Ovary (tissue), 9 donors: Measurements from ENCODE around the gene MIER3. TPM values are rescaled to one million over a fixed set of nuclear protein-coding genes. Genes with fewer than 3 reads are reported as not detected.

Experiments
- DNase-seq, 5 donors: peaks; one replicate each; pipeline ENCODE4 v3.0.0-alpha.2; 2019 to 2020
- H3K27ac ChIP-seq, 2 donors: fragments of 200-600 bp; one replicate each; pipeline versions ENCODE4 v1.5.1 to v1.8.0; 2019 to 2022
- H3K27me3 ChIP-seq: fragments of 200-600 bp; one replicate; pipeline ENCODE4 v1.8.0; 2022
- H3K36me3 ChIP-seq: fragments of 200-600 bp; sonication (generic); one replicate; pipeline ENCODE4 v1.5.1; 2019
- H3K4me1 ChIP-seq: one replicate; pipeline ENCODE4 v1.8.1; 2013; ENCODE audit warnings: mild to moderate bottlenecking, moderate library complexity; ENCODE audit not compliant: insufficient read depth
- H3K4me3 ChIP-seq: fragments of 200-600 bp; sonication (generic); one replicate; pipeline ENCODE4 v1.5.1; 2017
- H3K9me3 ChIP-seq, 2 donors: fragments of 200-600 bp in 1 of 2; sonication (generic) in 1 of 2; one replicate each; pipeline versions ENCODE4 v1.5.1 to v1.8.1; 2013 to 2019; ENCODE audit warnings: mild to moderate bottlenecking in 1 of 2, moderate library complexity in 1 of 2
- EP300 ChIP-seq: sonication (generic); formaldehyde crosslinking; IDR thresholded peaks from one replicate; pipeline ENCODE4 v1.6.1; 2017; ENCODE audit warnings: antibody characterized with exemption
- POLR2A ChIP-seq: fragments of 450-650 bp; IDR thresholded peaks from one replicate; pipeline ENCODE4 v1.6.1; 2017; ENCODE audit warnings: antibody characterized with exemption, mild to moderate bottlenecking, moderate library complexity
- WGBS, 3 donors: extraction: QIAGEN DNeasy Blood & Tissue Kit in 1 of 3; methylation state at CpG; one replicate each; pipeline versions ENCODE4 v1.1.5 to v1.1.7; 2013 to 2017; 5-methylcytosine and 5-hydroxymethylcytosine counted together
- intact Hi-C, 4 donors: fragments of 100-400 bp; cut with DNase I; formaldehyde crosslinking; loops; one replicate each; pipeline versions ENCODE4 v1.11.0 to v1.15.1; 2022 to 2023
- polyA plus RNA-seq, 2 donors: library from polyadenylated mRNA; stranded (reverse); fragments of 200-250 nt in 1 of 2; fragments of 350-450 nt in 1 of 2; fragmentation: Illumina TruSeq in 1 of 2; extraction: RNeasy Lipid Tissue Mini Kit (QIAGEN cat#74804) in 1 of 2; gene quantifications; one replicate each; pipeline ENCODE4 v1.2.3, GENCODE V29; 2013 to 2014
- total RNA-seq, 7 donors: library from RNA; depleted of rRNA in 2 of 7; stranded (reverse); fragments of >200 nt in 2 of 7; fragmentation: NEBNext Ultra II Directional in 3 of 7; extraction: Animal tissue kit (Norgen Biotek cat#: 25700) in 3 of 7; gene quantifications; one replicate each; pipeline versions ENCODE4 v1.1.0 to v1.2.4, GENCODE V29; 2016 to 2023
- TF ChIP-seq, protein P1 (sequence below), 3 donors: fragments of 450-650 bp in 2 of 3; fragments of 200-600 bp in 1 of 3; IDR thresholded peaks; one replicate each; pipeline versions ENCODE4 v1.5.1 to v1.8.0; 2016 to 2022; ENCODE audit warnings: antibody characterized with exemption in 3 of 3, mild to moderate bottlenecking in 1 of 3
- donor health status: DM: no; HTN: no; CAD: no; lungs with moderate emphysema.
- donor health status: DM: no; HTN: no; CAD: no.
- donor health status: Bipolar disorder and iron deficiency.
- donor health status: DM: yes; HTN: yes; CAD: no.
- donor health status: DM: no; HTN: no; CAD: no.
- donor health status: DM: yes; HTN: yes; CAD: no.

MIER3 gene
- total and polyA plus RNA-seq, 9 donors = 7.9 to 57.2 (median 33.8) TPM

DNA sequence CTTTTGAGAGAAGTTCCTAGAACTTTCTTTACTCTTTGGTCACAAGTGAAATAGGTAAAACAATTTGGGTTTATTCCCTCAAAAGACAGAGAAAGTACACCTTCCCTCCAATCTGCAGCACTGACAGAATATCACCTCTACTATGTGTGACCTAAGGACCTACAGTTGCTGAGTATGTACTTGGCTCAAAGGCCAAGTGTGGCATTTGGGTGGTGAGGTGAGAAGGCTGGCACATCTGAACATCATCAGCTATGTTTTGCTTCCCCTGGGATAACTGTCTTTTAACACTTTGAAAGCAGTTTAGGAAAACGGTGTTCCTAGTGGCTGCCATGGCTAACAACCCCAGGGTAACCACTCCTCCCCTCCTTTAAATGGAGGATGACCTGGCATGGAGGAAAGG, 17.6 kb downstream of the MIER3 start:
- no peak for DNase-seq

GRCh38 chr5:56922922-56923321, 29.0 kb downstream of the MIER3 start:
- no peak overlapping the region for H3K27ac ChIP-seq
- TF ChIP-seq POLR2A = no peak
- TF ChIP-seq, protein P1, sequence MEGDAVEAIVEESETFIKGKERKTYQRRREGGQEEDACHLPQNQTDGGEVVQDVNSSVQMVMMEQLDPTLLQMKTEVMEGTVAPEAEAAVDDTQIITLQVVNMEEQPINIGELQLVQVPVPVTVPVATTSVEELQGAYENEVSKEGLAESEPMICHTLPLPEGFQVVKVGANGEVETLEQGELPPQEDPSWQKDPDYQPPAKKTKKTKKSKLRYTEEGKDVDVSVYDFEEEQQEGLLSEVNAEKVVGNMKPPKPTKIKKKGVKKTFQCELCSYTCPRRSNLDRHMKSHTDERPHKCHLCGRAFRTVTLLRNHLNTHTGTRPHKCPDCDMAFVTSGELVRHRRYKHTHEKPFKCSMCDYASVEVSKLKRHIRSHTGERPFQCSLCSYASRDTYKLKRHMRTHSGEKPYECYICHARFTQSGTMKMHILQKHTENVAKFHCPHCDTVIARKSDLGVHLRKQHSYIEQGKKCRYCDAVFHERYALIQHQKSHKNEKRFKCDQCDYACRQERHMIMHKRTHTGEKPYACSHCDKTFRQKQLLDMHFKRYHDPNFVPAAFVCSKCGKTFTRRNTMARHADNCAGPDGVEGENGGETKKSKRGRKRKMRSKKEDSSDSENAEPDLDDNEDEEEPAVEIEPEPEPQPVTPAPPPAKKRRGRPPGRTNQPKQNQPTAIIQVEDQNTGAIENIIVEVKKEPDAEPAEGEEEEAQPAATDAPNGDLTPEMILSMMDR (IDR thresholded peaks at IDR 0.05) = no peak
- TF ChIP-seq EP300 = no peak
- H3K4me3 ChIP-seq = no peak overlapping the region
- H3K27me3 ChIP-seq = no peaks in the 10 kb centered on the region
- DNase-seq = no peak
- H3K9me3 ChIP-seq = no peaks in the 10 kb centered on the region
- H3K36me3 ChIP-seq = no peaks in the 10 kb centered on the region
- 96 to 99% (median 97%) methylated on average over 6 of the region's 6 CpGs for WGBS, 3 donors
- H3K4me1 ChIP-seq = no peaks in the 10 kb centered on the region
- intact Hi-C loops = no loop called here

More for the DNA sequence above, 17.6 kb downstream of the MIER3 start:
- no peaks in the 10 kb centered on the region for H3K36me3 ChIP-seq
- no peak overlapping the region for H3K4me3 ChIP-seq
- TF ChIP-seq EP300 (no peak), POLR2A (no peak)
- TF ChIP-seq, protein P1 (IDR thresholded peaks at IDR 0.05) = no peak
- intact Hi-C loops = no loop called here
- H3K27ac ChIP-seq = no peak overlapping the region
- H3K4me1 ChIP-seq = no peaks in the 10 kb centered on the region
- 75 to 83% (median 80%) methylated on average over 1 of the region's 1 CpG for WGBS, 3 donors
- no peaks in the 10 kb centered on the region for H3K27me3 ChIP-seq
- H3K9me3 ChIP-seq = no peaks in the 10 kb centered on the region

DNA sequence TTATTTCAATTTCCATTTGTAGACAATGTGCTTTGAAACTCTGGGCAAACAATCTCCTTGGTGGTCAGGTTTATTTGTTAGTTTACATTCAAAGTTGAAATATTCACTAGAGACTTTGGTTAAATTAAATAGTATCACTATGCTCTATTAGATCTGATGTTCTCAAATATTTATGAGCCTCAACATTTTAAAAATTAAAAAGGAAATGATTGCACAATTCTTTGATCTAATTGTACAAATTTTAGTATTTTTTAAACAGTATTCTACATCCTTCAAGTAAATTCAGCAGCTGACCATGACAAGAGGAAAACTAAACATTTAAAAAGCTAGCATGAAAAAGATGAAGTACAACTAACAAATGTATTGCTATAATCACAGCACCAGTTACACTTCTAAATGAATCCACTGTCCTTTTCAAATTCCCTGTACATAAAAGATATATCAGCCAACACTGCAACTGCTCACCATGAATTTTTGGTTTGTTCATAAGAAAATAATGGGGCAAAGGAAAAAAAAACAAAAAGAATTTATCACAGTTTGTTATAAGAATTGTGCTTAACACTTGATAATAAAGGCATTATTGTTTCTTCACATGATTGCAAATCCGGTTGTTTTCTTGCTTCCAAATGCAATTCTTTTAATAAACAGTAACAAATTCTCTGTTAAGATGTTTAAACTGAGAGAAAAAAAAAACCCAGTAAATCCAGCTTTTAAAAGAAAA, 31.8 kb downstream of the MIER3 start:
- no peaks in the 10 kb centered on the region for H3K9me3 ChIP-seq
- no peak overlapping the region for H3K27ac ChIP-seq
- no peaks in the 10 kb centered on the region for H3K27me3 ChIP-seq
- 18 to 53% (median 36%) methylated on average over 1 of the region's 1 CpG for WGBS, 3 donors
- no peak for DNase-seq
- H3K4me3 ChIP-seq = no peak overlapping the region
- H3K4me1 ChIP-seq = no peaks in the 10 kb centered on the region
- TF ChIP-seq EP300 (no peak), POLR2A (no peak)
- TF ChIP-seq, protein P1 (IDR thresholded peaks at IDR 0.05) = no peak
- H3K36me3 ChIP-seq = no peaks in the 10 kb centered on the region
- intact Hi-C loops = no loop called here

- Histone ChIP-seq H3K9me3 (no peaks in the 10 kb centered on the region), H3K4me3 (no peak overlapping the region), H3K27me3 (no peaks in the 10 kb centered on the region), H3K36me3 (no peaks in the 10 kb centered on the region), H3K4me1 (no peaks in the 10 kb centered on the region), H3K27ac (no peak overlapping the region)
- TF ChIP-seq EP300 (no peak), POLR2A (no peak)
- TF ChIP-seq, protein P1 (IDR thresholded peaks at IDR 0.05) = no peak
- intact Hi-C loops = no loop called here
- 82 to 89% (median 84%) methylated on average over 2 of the region's 2 CpGs for WGBS, 3 donors
- DNase-seq = no peak
These were observed 33.9 kb downstream of the MIER3 start for GRCh38 chr5:56918054-56918453.
